ENCODE measurements around the gene AHDC1. TPM values are rescaled to one million over a fixed set of nuclear protein-coding genes. Genes with fewer than 3 reads are reported as not detected.

Gene AHDC1
- total RNA-seq, 1 donor = 14.6 TPM

DNA sequence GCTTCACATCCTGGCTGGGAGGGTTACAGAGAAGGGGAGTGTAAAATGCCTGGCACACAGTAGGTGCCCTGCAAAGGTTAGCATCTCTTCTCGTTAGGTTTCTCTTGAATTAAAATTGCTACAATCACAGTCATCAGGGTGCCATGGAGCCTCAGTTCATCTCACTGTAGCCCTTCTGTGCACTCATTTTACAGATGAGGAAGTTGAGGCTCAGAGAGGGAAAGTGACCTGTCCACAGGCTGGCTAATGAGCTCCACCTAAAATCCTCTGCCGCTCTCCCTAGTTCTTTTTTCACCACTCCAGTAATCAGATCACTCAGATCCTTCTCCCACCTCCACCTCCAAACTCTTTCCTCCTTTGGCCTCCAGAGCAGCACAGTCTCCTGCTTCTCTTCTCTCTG is 13.5 kb upstream of the AHDC1 start:
- TF ChIP-seq, protein P1, sequence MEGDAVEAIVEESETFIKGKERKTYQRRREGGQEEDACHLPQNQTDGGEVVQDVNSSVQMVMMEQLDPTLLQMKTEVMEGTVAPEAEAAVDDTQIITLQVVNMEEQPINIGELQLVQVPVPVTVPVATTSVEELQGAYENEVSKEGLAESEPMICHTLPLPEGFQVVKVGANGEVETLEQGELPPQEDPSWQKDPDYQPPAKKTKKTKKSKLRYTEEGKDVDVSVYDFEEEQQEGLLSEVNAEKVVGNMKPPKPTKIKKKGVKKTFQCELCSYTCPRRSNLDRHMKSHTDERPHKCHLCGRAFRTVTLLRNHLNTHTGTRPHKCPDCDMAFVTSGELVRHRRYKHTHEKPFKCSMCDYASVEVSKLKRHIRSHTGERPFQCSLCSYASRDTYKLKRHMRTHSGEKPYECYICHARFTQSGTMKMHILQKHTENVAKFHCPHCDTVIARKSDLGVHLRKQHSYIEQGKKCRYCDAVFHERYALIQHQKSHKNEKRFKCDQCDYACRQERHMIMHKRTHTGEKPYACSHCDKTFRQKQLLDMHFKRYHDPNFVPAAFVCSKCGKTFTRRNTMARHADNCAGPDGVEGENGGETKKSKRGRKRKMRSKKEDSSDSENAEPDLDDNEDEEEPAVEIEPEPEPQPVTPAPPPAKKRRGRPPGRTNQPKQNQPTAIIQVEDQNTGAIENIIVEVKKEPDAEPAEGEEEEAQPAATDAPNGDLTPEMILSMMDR (IDR thresholded peaks at IDR 0.05; ENCODE audit: insufficient read depth, low read length) = no peak
- DNase-seq (ENCODE audit: low read depth) = no peak
- H3K4me3 ChIP-seq (ENCODE audit: low read depth, low read length) = no peak overlapping the region

DNA sequence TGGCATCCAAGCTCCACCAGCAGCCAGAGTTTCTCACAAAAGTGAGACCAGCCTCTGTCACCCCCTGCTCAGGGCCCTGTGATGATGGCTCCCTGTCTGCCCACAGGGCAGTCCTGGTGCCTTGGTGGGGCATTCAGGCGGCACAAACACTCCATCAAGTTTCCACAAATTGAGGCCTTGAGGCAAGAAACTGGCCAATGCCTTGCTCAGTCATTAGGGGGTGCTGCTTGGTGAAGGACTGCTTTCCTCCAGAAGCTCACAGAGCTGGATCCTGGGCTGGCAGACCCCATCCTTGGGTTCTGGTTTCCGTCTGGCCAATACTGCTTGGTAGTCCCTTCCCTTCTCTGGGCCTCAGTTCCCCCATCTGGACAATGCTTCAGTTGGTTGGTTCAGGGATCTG is 12.5 kb upstream of the AHDC1 start:
- no peak overlapping the region for H3K4me3 ChIP-seq (ENCODE audit: low read depth, low read length)
- TF ChIP-seq, protein P1 (IDR thresholded peaks at IDR 0.05; ENCODE audit: insufficient read depth, low read length) = peak; percentile 22
- no peak for DNase-seq (ENCODE audit: low read depth)

DNA sequence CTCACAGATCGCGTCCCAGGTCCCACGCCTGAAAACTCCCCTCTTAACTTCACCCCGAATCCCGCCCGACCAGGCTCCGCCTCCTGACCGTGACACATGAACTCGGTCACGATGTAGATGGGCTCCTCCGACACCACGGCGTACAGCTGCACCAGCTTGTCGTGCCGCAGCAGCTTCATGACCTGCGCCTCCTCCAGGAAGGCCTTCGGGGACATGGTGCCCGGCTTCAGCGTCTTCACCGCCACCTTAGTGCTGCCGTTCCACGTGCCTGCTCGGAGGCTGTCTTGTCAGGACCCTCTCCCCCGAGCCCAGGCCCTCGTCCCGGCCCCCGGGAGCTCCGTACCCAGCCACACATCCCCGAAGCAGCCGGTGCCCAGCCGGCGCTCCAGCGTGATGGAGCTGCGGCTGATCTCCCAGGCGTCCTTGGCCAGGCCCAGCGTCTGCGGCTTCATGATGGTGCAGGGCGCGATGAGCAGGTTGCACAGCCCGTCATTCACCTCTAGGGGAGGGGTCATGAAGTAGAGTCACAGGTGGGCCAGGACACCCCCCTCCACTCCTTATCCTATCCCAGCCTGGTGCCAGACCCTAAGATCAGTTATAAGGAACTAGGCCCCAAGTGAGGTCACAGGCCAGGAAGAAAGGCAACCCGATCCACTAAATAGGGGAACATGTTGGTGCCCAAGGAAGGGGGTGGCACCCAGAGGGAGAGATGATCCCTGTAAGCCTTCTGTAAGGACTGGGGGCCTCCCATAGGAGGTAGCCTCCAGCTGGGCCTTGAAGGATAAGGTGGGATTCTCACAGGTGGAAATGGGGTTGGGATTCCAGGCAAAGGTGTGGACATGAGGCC is 11.6 kb upstream of the AHDC1 start:
- no peak for DNase-seq (ENCODE audit: low read depth)
- no peak overlapping the region for H3K4me3 ChIP-seq (ENCODE audit: low read depth, low read length)
- TF ChIP-seq, protein P1 (IDR thresholded peaks at IDR 0.05; ENCODE audit: insufficient read depth, low read length) = no peak

DNA sequence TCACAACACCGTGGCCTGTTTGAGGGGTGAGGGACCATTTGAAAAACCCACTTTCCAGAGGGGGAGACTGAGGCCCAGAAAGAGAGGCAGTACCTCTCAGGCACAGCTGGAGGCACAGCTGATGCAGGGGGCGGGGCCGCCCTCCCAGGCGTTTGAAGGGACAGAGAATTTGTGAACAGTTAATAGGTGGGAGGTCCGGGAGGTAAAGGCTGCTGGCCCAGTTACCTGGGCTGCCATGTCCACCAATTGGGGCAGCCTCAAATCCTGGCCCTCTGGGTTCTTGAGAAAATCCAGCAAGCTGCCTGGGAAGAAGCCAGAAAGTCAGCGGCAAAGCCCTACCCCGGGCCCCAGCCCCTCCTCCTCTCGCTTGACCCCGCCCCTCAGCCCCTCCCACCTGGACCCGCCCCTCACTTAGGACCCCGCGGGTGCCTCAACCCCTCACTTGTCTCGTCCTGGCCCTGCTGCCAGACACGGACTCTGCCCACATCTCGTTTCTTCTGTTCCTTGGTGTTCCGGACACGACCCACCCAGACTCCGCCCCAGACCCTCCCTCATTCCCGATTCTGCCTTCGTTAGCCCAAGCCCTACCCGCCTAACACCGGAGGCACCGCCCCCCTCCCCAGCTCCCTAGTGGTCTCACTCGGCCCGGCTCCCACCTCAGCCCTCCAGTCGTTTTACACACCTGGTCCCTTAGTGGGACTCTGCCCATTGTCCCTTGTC is 10.8 kb upstream of the AHDC1 start:
- no peak for DNase-seq (ENCODE audit: low read depth)
- H3K4me3 ChIP-seq (ENCODE audit: low read depth, low read length) = no peak overlapping the region
- TF ChIP-seq, protein P1 (IDR thresholded peaks at IDR 0.05; ENCODE audit: insufficient read depth, low read length) = no peak

DNA sequence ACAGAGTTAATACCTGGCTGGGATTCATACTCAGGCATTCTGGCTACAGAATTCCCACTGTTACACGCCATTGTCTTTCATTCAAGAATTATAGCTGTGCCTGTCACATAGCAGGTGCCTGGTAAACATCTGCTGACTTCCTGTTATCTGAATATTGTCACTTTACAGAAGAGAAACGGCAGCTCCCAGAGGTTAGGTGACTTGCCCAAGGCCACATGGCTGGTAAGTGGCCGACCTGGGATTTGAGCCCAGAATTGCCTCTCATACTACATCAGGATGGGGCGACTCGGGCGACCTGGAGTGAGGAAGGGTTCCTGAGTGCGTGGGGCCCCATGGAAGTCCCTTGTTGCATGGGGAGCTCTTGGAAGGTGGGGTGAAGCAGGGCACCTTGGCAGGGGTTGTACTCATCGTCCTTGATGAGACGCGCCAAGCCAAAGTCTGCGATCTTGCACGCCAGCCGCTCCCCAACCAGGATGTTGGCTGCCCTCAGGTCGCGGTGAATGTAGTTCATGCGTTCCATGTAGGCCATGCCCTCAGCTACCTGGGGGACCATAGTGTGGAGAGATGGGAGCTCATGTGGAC is 10.2 kb upstream of the AHDC1 start:
- no peak for DNase-seq (ENCODE audit: low read depth)
- no peak overlapping the region for H3K4me3 ChIP-seq (ENCODE audit: low read depth, low read length)
- TF ChIP-seq, protein P1 (IDR thresholded peaks at IDR 0.05; ENCODE audit: insufficient read depth, low read length) = no peak

DNA sequence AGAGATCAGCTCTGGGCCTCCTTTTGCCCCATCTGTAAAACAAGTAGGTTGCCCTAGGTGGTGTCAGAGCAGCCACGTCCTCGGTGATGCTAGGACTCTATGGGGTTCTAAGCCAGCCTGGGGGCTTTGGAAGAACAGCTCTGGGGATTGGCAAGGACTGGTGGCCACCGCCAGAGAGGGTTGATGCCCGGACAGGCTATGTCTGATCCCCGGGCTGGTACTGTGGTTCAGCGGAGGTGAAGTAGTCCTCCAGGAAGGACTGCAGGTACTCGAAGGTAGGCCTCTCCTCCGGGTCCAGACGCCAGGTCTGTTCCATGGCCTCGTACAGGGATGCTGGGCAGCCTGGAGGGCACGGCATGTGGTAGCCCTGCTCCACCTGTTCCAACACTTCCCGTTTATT is 8.8 kb upstream of the AHDC1 start:
- no peak for DNase-seq (ENCODE audit: low read depth)
- no peak overlapping the region for H3K4me3 ChIP-seq (ENCODE audit: low read depth, low read length)
- TF ChIP-seq, protein P1 (IDR thresholded peaks at IDR 0.05; ENCODE audit: insufficient read depth, low read length) = no peak

All from fibroblast of the aortic adventitia (primary cell).